Hepatocyte (in vitro differentiated cells): ENCODE data around the gene MAN1C1.

ENCODE experiments used
- EZH2 ChIP-seq: fragments of 200-600 bp; sonication (generic); IDR thresholded peaks from 2 replicates; pipeline ENCODE4 v1.6.1; 2016; ENCODE audit warnings: antibody characterized with exemption, mild to moderate bottlenecking, borderline replicate concordance
- EZH2phosphoT487 ChIP-seq: fragments of 200-600 bp; sonication (generic); IDR thresholded peaks from one replicate; pipeline ENCODE4 v1.6.1; 2018; ENCODE audit warnings: antibody characterized with exemption, mild to moderate bottlenecking, low read depth, moderate library complexity; ENCODE audit not compliant: unreplicated experiment, severe bottlenecking
- TF ChIP-seq, protein P1 (sequence below): fragments of 200-600 bp; sonication (generic); IDR thresholded peaks from 2 replicates; pipeline ENCODE4 v1.5.1; 2016; ENCODE audit warnings: antibody characterized with exemption, mild to moderate bottlenecking; ENCODE audit not compliant: poor library complexity

DNA sequence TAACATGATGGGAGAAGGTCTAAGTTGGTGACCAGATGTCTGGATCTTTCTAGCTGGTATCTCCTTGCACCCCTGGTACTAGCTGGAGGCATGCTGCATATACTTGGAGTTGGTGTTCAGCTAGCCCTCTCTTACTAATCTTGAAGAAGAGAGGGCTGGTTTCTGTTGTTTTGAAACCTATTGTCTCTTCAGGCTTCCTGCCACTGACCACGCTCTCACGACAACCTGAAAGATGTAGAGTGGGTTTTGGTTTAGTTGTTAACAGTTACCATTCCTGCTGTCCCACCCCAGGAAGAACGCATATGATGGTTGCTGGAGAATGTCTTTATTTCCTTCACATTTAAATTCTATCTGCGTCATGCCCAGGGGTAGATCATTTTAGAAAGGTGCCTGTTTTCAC is 3.6 kb downstream of the MAN1C1 start:
- TF ChIP-seq, protein P1, sequence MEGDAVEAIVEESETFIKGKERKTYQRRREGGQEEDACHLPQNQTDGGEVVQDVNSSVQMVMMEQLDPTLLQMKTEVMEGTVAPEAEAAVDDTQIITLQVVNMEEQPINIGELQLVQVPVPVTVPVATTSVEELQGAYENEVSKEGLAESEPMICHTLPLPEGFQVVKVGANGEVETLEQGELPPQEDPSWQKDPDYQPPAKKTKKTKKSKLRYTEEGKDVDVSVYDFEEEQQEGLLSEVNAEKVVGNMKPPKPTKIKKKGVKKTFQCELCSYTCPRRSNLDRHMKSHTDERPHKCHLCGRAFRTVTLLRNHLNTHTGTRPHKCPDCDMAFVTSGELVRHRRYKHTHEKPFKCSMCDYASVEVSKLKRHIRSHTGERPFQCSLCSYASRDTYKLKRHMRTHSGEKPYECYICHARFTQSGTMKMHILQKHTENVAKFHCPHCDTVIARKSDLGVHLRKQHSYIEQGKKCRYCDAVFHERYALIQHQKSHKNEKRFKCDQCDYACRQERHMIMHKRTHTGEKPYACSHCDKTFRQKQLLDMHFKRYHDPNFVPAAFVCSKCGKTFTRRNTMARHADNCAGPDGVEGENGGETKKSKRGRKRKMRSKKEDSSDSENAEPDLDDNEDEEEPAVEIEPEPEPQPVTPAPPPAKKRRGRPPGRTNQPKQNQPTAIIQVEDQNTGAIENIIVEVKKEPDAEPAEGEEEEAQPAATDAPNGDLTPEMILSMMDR: no peak
- TF ChIP-seq EZH2phosphoT487: no peak
- no peak for TF ChIP-seq EZH2
